ENCODE results near the gene ZNF436.
"Not testable (repeated sequence)": the region's sequence is repeated elsewhere in the genome, so short reads cannot be mapped to it uniquely, and the experiment has no call there.

Gene ZNF436

DNA sequence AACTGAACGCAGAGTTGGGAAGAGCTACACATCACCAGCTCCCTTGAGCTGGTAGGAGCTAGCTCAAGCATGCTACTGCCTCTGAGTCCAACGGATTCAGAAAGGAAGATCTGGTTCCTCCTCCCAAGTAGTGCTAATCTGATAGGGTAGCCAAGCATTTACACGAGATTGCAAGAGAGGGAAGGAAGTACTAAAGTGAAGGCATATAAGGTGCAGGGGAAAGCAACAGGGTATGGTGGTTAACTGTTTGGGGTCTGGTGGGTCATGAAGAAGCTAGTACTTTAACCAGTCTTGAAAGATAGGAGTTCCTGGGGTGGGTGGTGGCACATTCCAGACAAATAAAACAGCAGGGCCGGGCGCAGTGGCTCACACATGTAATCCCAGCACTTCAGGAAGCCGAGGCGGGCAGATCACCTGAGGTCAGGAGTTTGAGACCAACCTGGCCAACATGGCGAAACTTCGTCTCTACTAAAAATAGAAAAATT lies 20.2 kb upstream of the ZNF436 start:
- Histone ChIP-seq H3K36me3 (ENCODE audit: control insufficient read depth, insufficient read depth, low read length) (no peaks in the 10 kb centered on the region), H3K9me3 (ENCODE audit: control insufficient read depth, insufficient read depth, low read length) (no peaks in the 10 kb centered on the region), H3K4me3 (ENCODE audit: low read depth, low read length) (no peak overlapping the region), H3K4me1 (ENCODE audit: control insufficient read depth, insufficient read depth, low read length) (peaks cover 6% of the 10 kb centered on the region), H3K27me3 (ENCODE audit: control insufficient read depth, insufficient read depth, low read length) (peaks cover 88% of the 10 kb centered on the region), H3K9ac (ENCODE audit: low read depth, low read length) (no peak overlapping the region)

DNA sequence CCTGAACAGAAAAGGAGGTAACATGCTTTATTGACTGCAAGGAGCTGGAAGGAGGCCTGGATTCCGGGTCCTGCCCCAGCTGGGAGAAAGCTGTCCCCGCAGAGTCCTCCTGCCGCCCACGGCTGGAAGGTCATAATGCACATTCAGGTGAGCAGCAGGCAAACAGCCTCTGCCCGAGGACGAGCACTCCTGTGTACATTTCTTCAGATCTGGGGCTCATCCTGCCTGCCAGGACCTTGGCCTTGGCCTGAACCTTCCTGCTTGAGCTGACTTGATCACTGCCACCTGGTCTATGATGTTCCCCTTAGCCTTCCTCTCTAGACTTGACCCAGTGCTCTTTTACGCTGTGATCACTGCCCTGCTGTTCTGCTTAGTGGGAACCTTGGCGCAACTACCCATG lies 17.9 kb upstream of the ZNF436 start:
- no peaks in the 10 kb centered on the region for H3K9me3 ChIP-seq (ENCODE audit: control insufficient read depth, insufficient read depth, low read length)
- peaks cover 83% of the 10 kb centered on the region for H3K27me3 ChIP-seq (ENCODE audit: control insufficient read depth, insufficient read depth, low read length)
- H3K4me1 ChIP-seq (ENCODE audit: control insufficient read depth, insufficient read depth, low read length): no peaks in the 10 kb centered on the region
- no peaks in the 10 kb centered on the region for H3K36me3 ChIP-seq (ENCODE audit: control insufficient read depth, insufficient read depth, low read length)
- no peak overlapping the region for H3K9ac ChIP-seq (ENCODE audit: low read depth, low read length)
- no peak overlapping the region for H3K4me3 ChIP-seq (ENCODE audit: low read depth, low read length)

DNA sequence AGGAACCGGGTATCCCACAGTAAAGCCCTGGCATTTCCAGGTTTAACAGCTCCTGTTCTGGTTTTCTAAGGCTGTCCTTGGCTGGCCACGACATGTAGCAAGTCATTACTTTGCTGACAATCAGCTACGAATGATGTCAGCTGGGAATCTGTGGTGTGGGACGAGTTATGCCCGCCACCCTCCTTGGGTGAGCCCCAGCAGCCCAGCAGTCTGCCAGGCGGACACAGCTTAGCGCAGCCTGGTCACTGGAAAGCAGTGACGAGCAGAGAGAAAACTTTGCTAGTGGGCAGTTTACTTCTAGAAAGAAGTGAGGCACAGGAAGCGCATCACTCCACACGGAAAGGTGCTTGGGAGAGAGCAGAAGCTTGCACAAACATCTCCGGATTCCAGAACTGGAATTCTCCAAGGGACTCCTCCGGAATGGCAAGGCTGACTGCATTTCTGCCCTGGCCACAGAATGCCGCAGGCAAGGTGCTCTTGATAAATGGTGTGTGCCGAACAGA lies 15.5 kb upstream of the ZNF436 start:
- Histone ChIP-seq H3K9ac (ENCODE audit: low read depth, low read length) (no peak overlapping the region), H3K4me1 (ENCODE audit: control insufficient read depth, insufficient read depth, low read length) (no peaks in the 10 kb centered on the region), H3K9me3 (ENCODE audit: control insufficient read depth, insufficient read depth, low read length) (no peaks in the 10 kb centered on the region), H3K36me3 (ENCODE audit: control insufficient read depth, insufficient read depth, low read length) (no peaks in the 10 kb centered on the region), H3K4me3 (ENCODE audit: low read depth, low read length) (no peak overlapping the region), H3K27me3 (ENCODE audit: control insufficient read depth, insufficient read depth, low read length) (peaks cover 86% of the 10 kb centered on the region)

DNA sequence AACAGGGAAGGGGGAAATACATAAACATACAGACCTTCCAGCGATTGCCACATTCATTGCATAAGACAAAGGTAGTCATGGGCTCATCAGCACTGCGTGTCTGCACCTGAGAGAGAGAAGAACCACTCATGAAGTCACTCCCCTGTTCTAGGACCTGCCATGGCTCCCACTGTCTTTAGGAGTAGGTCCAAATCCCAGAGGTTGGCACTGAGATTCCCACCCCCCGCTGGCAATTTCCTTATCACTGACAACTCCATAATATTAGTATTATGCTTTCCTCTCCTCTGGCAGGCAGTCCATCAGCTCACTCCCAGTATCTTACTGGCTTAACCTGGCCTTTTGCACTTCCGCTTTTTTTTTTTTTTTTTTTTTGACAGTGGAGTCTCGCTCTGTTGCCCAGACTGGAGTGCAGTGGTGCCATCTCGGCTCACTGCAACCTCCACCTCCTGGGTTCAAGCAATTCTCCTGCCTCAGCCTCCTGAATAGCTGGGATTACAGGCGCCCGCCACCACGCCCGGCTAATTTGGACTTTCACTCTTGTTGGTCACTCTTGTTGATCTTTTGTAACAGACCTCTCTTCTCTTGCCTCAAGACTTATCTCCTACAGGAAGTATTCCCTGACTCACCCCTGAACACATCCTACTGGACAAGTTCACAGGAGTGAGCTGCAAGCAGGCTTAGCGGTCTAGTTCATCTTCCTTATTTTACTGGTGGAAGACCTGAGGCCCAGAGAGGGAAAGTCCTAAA lies 14.8 kb upstream of the ZNF436 start:
- Histone ChIP-seq H3K4me1 (ENCODE audit: control insufficient read depth, insufficient read depth, low read length) (no peaks in the 10 kb centered on the region), H3K36me3 (ENCODE audit: control insufficient read depth, insufficient read depth, low read length) (no peaks in the 10 kb centered on the region), H3K9ac (ENCODE audit: low read depth, low read length) (no peak overlapping the region), H3K27me3 (ENCODE audit: control insufficient read depth, insufficient read depth, low read length) (peaks cover 83% of the 10 kb centered on the region), H3K4me3 (ENCODE audit: low read depth, low read length) (no peak overlapping the region), H3K9me3 (ENCODE audit: control insufficient read depth, insufficient read depth, low read length) (no peaks in the 10 kb centered on the region)

DNA sequence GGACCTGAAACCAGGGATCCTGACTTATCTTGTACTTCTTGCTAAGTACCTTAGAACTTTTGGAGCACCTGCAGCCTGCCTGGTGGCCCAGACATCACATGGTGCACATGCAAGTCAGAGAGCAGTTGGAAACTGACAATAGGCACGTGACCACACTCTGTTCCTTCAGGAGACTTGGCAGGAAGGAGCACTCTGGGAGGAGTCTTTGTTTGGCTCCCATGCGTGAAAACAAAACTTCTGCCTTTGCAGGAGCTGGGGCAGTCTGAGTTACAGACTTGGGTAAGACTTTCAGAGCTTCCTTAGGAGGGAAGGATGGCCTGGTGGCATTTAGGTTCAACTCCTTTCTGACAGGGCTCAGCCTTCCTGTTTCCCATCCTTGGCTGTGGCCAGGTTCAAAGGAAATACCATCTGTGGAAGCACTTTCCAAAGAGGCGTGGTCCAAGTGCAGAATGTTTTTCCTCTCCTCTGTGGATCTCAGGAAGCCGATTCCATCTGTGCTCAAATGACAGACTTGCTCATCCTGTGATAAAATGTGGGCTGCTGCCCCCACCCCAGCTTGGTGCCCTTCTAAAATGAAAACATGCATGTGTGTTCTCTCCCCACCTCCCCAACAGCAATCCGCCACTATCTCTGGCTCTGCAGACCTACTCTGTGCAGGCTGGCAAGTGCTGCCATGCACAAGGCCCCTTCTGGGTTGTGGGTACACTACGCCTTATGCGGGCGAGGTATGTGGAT lies 14.1 kb upstream of the ZNF436 start:
- Histone ChIP-seq H3K27me3 (ENCODE audit: control insufficient read depth, insufficient read depth, low read length) (peaks cover 81% of the 10 kb centered on the region), H3K4me3 (ENCODE audit: low read depth, low read length) (no peak overlapping the region), H3K4me1 (ENCODE audit: control insufficient read depth, insufficient read depth, low read length) (no peaks in the 10 kb centered on the region), H3K36me3 (ENCODE audit: control insufficient read depth, insufficient read depth, low read length) (no peaks in the 10 kb centered on the region), H3K9ac (ENCODE audit: low read depth, low read length) (no peak overlapping the region), H3K9me3 (ENCODE audit: control insufficient read depth, insufficient read depth, low read length) (no peaks in the 10 kb centered on the region)

DNA sequence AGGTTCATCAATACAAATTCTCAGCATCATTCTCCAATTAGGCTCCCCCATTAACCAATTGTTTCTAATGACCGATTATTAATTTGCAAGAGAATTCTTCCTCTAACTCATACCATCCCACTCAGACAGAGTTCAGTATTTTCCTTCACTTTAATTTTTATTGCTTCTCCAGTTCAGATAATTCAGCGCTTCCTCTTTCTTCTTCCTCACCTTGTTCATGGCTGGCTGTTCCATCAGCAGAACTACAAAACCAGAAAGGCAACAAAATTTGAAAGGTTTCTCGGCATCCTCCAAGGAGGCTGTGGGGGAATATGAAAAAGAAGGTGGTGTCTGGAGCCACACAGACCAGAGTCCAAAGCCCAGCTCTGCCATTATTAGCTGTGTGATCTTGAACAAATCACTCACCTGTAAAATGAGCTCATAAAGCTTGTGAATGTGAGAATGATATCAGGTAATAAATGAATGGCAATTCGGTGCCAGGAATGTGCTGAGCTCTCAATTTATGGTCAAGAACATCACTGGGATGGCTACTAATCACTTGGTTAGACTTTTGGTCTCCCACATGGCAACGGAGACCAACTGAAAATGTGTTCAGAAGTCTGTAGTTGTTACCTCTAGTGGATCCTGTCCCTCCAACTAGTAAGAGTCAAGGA lies 11.7 kb upstream of the ZNF436 start:
- Histone ChIP-seq H3K4me3 (ENCODE audit: low read depth, low read length) (no peak overlapping the region), H3K36me3 (ENCODE audit: control insufficient read depth, insufficient read depth, low read length) (no peaks in the 10 kb centered on the region), H3K4me1 (ENCODE audit: control insufficient read depth, insufficient read depth, low read length) (no peaks in the 10 kb centered on the region), H3K27me3 (ENCODE audit: control insufficient read depth, insufficient read depth, low read length) (peaks cover 86% of the 10 kb centered on the region), H3K9ac (ENCODE audit: low read depth, low read length) (no peak overlapping the region), H3K9me3 (ENCODE audit: control insufficient read depth, insufficient read depth, low read length) (no peaks in the 10 kb centered on the region)

DNA sequence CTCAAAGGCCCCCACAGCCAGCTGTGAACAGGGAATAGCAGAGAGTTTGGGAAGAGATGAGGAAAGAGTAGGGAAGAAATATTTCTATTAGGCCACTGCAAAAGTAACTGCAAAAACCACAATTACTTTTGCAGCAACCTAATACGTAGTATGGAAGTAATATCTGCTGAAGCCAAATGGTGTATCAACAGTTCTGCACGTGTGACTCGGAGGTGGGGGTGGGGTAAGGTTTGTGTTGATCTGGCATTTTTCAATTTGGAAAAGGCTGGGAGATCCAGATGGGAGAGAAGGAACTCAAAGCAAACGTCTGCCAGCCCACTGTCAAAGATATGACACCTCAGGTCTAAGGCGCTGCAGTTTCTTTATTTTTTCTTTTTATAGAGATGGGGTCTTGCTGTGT lies 11.1 kb upstream of the ZNF436 start:
- Histone ChIP-seq H3K4me3 (ENCODE audit: low read depth, low read length) (no peak overlapping the region), H3K9me3 (ENCODE audit: control insufficient read depth, insufficient read depth, low read length) (no peaks in the 10 kb centered on the region), H3K27me3 (ENCODE audit: control insufficient read depth, insufficient read depth, low read length) (peaks cover 86% of the 10 kb centered on the region), H3K4me1 (ENCODE audit: control insufficient read depth, insufficient read depth, low read length) (no peaks in the 10 kb centered on the region), H3K9ac (ENCODE audit: low read depth, low read length) (no peak overlapping the region), H3K36me3 (ENCODE audit: control insufficient read depth, insufficient read depth, low read length) (no peaks in the 10 kb centered on the region)

DNA sequence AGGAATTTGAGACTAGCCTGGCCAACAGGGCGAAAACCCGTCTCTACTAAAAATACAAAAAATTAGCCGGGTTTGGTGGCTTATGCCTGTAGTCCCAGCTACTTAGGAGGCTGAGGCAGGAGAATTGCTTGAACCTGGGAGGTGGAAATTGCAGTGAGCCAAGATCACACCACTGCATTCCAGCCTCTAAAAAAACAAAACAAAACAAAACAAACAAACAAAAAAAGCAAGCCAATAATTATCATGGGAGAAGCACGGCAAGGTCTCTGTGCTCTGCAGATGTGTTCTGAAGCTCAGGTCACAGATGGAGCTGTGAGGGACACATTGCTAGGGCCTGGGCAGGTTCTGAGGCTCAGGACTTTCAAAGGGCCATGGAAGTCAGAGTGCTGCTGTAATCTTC lies 10.6 kb upstream of the ZNF436 start:
- H3K4me3 ChIP-seq (ENCODE audit: low read depth, low read length); H3K9me3 ChIP-seq (ENCODE audit: control insufficient read depth, insufficient read depth, low read length); H3K9ac ChIP-seq (ENCODE audit: low read depth, low read length); H3K36me3 ChIP-seq (ENCODE audit: control insufficient read depth, insufficient read depth, low read length); H3K4me1 ChIP-seq (ENCODE audit: control insufficient read depth, insufficient read depth, low read length): not testable (repeated sequence)
- H3K27me3 ChIP-seq (ENCODE audit: control insufficient read depth, insufficient read depth, low read length): peaks cover 86% of the 10 kb centered on the region

DNA sequence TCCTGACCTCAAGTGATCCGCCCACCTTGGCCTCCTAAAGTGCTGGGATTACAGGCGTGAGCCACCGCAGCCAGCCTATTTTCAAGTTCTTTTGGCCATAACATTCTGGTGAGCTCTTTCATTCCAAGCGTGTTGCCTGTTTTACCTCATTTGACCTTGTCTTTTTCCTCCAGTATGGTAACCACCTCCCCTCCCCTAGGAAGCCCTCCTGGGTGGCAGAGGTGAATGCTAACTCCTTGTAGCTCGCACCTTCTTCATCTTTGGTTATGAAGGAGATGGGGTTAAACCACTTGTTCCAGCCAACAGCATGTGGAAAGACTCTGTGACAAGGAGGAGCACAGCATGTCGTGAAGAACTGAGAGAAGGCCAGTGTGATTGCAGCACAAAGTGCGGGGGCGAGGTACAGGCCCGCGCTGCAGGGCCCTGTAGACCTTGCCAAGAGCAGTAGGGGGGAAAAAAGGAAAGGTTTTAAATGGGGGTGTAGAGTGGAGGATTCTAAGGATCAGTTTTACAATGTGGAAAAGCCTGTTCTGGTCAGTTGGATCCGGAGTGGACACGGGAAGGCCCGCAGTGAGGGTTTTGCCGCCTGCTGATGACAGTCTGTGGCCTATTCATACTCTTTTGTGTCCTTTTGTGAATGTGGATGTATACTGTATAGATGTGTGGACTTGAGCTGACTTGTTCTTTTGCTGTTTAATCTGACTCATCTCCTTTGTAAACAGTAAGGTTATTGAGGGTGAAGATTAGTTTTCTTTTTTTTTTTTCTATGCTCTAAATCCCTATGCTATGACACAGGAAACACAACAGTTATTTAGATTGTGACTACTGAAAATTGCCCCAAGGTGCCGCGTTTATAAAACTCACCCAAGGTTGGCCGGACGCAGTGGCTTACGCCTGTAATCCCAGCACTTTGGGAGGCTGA lies 7.5 kb upstream of the ZNF436 start:
- H3K4me1 ChIP-seq (ENCODE audit: control insufficient read depth, insufficient read depth, low read length): peaks cover 4% of the 10 kb centered on the region
- H3K9ac ChIP-seq (ENCODE audit: low read depth, low read length): no peak overlapping the region
- H3K27me3 ChIP-seq (ENCODE audit: control insufficient read depth, insufficient read depth, low read length): peaks cover 91% of the 10 kb centered on the region
- no peaks in the 10 kb centered on the region for H3K36me3 ChIP-seq (ENCODE audit: control insufficient read depth, insufficient read depth, low read length)
- H3K9me3 ChIP-seq (ENCODE audit: control insufficient read depth, insufficient read depth, low read length): no peaks in the 10 kb centered on the region
- no peak overlapping the region for H3K4me3 ChIP-seq (ENCODE audit: low read depth, low read length)

DNA sequence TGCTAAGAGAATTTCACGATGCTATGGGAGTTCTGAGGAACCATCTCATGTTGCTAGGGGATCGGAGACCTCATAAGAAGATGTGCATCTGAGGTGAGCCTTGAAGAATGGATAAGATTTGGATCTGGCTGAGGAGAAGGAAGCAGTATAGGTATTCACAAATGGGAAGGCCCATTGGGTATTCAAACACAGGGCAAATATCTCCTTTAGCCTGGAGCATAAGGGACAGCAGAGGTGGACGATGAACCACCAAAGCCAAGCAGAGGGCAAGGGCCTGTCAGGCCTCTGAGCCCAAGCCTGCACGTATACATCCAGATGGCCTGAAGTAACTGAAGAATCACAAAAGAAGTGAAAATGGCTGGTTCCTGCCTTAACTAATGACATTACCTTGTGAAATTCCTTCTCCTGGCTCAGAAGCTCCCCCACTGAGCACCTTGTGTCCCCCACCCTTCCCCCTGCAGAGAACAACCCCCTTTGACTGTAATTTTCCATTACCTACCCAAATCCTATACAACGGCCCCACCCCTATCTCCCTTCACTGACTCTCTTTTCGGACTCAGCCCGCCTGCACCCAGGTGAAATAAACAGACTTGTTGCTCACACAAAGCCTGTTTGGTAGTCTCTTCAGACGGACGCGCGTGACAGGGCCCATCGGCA lies 4.6 kb upstream of the ZNF436 start:
- not testable (repeated sequence) for H3K9me3 ChIP-seq (ENCODE audit: control insufficient read depth, insufficient read depth, low read length); H3K4me3 ChIP-seq (ENCODE audit: low read depth, low read length); H3K9ac ChIP-seq (ENCODE audit: low read depth, low read length); H3K36me3 ChIP-seq (ENCODE audit: control insufficient read depth, insufficient read depth, low read length)
- H3K4me1 ChIP-seq (ENCODE audit: control insufficient read depth, insufficient read depth, low read length): peaks cover 14% of the 10 kb centered on the region
- H3K27me3 ChIP-seq (ENCODE audit: control insufficient read depth, insufficient read depth, low read length): peaks cover 95% of the 10 kb centered on the region
